Inferior parietal cortex (tissue), 1 donor: ENCODE data around the gene NRAP.

Source experiments
- DNase-seq: peaks from one replicate; pipeline ENCODE4 v3.0.0-alpha.2; 2016; ENCODE audit errors: extremely low spot score

Gene NRAP

GRCh38 chr10:113560071-113560470 is 103.8 kb downstream of the NRAP start:
- DNase-seq, result no peak

- no peak for DNase-seq
These were observed 105.9 kb downstream of the NRAP start for GRCh38 chr10:113557903-113558321.

- no peak for DNase-seq
These were observed 106.4 kb downstream of the NRAP start for GRCh38 chr10:113557424-113557862.

GRCh38 chr10:113555751-113556150 is 108.1 kb downstream of the NRAP start:
- no peak for DNase-seq

GRCh38 chr10:113555245-113555644 is 108.6 kb downstream of the NRAP start:
- no peak for DNase-seq

GRCh38 chr10:113554214-113554613 is 109.6 kb downstream of the NRAP start:
- DNase-seq, result no peak

- no peak for DNase-seq
These were observed 110.7 kb downstream of the NRAP start for GRCh38 chr10:113553149-113553548.

GRCh38 chr10:113552701-113553100 is 111.1 kb downstream of the NRAP start, which contains the start of gene HABP2:
Gene HABP2 (plus strand): TSS chr10:113553053. CDS start chr10:113553122, 69 bp downstream.
- no peak for DNase-seq

GRCh38 chr10:113552014-113552413 is 111.8 kb downstream of the NRAP start:
- no peak for DNase-seq

- DNase-seq, result no peak
These were observed 113.5 kb downstream of the NRAP start for GRCh38 chr10:113550365-113550764.

- no peak for DNase-seq
These were observed 114.0 kb downstream of the NRAP start for GRCh38 chr10:113549856-113550255.

GRCh38 chr10:113547426-113547825 is 116.4 kb downstream of the NRAP start:
- no peak for DNase-seq

- no peak for DNase-seq
These were observed 119.4 kb downstream of the NRAP start for GRCh38 chr10:113544392-113544791.

GRCh38 chr10:113543107-113543955 is 120.5 kb downstream of the NRAP start:
- no peak for DNase-seq

GRCh38 chr10:113541549-113541927 is 122.3 kb downstream of the NRAP start:
- no peak for DNase-seq

GRCh38 chr10:113540845-113541548 is 122.8 kb downstream of the NRAP start:
- no peak for DNase-seq

- DNase-seq, result no peak
These were observed 124.1 kb downstream of the NRAP start for GRCh38 chr10:113539789-113540188.
